Measurements from ENCODE around the gene LDLRAD4.

- TF ChIP-seq IRF9 (tag; IDR thresholded peaks at IDR 0.05), result no peak
- TF ChIP-seq CREB1 (IDR thresholded peaks at IDR 0.05), result no peak
- no peak for TF ChIP-seq CREB1 (CRISPR knock-in tag; IDR thresholded peaks at IDR 0.05)
- no peak for TF ChIP-seq THAP7 (CRISPR knock-in tag; IDR thresholded peaks at IDR 0.05)
- no peak for TF ChIP-seq E2F6 (IDR thresholded peaks at IDR 0.05; ENCODE audit: borderline replicate concordance in 1 of 2, extremely low read depth in 1 of 2, insufficient read depth in 1 of 2, insufficient read length in 1 of 2, low read depth in 1 of 2, low read length in 1 of 2, poor library complexity in 1 of 2, severe bottlenecking in 1 of 2)
- TF ChIP-seq CLOCK (CRISPR knock-in tag; IDR thresholded peaks at IDR 0.05; ENCODE audit: borderline replicate concordance), result no peak
- TF ChIP-seq ZNF274 (IDR thresholded peaks at IDR 0.05; ENCODE audit: borderline replicate concordance, low read depth, low read length), result no peak
- TF ChIP-seq SMAD3 (CRISPR knock-in tag; conservative IDR thresholded peaks at IDR 0.05), result no peak
- no peak for TF ChIP-seq ZBTB1 (CRISPR knock-in tag; IDR thresholded peaks at IDR 0.05; ENCODE audit: borderline replicate concordance, low read depth)
- TF ChIP-seq ZNF3 (CRISPR knock-in tag; IDR thresholded peaks at IDR 0.05), result no peak
- no peak for TF ChIP-seq GTF2F1 (IDR thresholded peaks at IDR 0.05; ENCODE audit: low read depth, low read length)
- TF ChIP-seq EZH2 (IDR thresholded peaks at IDR 0.05; ENCODE audit: borderline replicate concordance, low read depth, low read length), result no peak
- TF ChIP-seq ZBTB43 (CRISPR knock-in tag; IDR thresholded peaks at IDR 0.05), result no peak
- TF ChIP-seq CHD2 (IDR thresholded peaks at IDR 0.05; ENCODE audit: low read depth, low read length), result no peak
- no peak for TF ChIP-seq CEBPB (tag; IDR thresholded peaks at IDR 0.05)
Observed at GRCh38 chr18:13405305-13406038, 186.9 kb downstream of the LDLRAD4 start.

Data from K562 (cell line).